NCI-H1105 treated with DMSO at 0.1 percent for 48 hours (cell line): ENCODE measurements around the gene RINL.
"Not testable (repeated sequence)": the region's sequence is repeated elsewhere in the genome, so short reads cannot be mapped to it uniquely, and the experiment has no call there.

Experiments used
- DNase-seq: peaks from one replicate; lab custom pipeline; 2025; lab: John Stamatoyannopoulos, UW

The RINL gene

DNA sequence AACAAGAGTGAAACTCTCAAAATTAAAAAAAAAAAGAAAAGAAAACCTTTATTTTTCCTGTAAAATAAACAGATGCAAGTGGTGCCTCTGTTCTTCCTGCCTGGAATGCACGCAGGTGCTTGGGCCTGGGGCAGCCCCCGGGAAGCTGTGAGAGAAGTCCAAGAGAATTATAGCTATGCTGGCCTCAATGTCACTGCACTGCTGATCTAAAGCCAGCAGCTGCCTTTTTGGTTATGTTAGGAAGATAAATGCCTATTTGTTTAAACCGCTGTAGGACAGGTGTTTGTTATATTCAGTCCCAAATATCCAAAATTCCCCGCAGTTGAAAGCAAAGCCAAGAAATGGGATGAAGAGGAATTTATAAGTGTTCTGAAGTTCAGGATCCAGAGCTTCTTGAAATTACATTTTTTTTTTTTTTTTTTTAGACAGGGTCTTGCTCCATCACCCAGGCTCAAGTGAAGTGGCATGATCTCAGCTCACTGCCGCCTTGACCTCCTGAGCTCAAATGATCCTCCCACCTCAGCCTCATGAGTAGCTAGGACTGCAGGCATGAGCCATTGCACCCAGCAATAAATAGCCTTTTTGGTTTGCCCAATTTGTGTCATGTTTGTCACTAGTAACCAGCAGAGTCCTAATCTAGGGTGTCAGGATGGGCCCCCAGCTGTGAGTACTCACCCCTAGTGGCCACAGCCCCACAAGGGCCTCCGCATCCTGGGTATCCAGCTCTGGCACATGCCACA lies 2.2 kb downstream of the RINL start:
- DNase-seq = no peak

DNA sequence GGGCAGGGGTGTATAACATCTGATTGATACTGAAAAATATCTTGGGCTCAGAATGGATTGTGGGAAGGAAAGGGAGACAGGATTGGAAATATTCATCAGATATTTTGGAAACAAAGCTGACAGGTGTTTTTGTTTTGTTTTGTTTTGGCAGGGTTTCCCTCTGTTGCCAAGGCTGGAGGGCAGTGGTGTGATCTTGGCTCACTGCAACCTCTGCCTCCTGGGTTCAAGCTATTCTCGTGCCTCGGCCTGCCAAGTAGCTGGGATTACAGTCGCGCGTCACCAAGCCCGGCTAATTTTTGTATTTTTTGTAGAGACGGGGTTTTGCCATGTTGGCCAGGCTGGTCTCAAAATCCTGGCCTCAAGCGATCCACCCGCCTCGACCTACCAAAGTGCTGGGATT lies 4.7 kb downstream of the RINL start:
- DNase-seq = not testable (repeated sequence)

DNA sequence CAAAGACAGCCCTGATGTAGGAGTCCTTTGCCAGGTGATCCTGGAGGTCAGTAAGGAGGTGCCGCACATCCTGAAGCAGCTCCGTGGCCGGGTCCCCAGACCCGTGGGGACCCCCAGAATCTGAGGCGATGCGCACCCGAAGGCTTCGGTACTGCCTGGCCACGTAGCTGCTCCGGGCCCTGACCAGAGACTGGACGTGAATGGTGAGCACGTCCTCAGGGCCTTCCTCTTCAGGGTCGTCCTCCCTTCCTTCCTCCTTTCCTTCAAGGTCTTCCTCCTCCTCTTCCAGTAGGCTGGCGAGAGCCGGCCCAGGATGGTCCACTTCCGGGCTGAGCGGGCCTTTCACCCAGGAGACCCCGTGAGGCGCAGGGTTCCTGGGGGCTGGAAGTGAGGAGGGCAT lies 7.5 kb downstream of the RINL start:
- no peak for DNase-seq

DNA sequence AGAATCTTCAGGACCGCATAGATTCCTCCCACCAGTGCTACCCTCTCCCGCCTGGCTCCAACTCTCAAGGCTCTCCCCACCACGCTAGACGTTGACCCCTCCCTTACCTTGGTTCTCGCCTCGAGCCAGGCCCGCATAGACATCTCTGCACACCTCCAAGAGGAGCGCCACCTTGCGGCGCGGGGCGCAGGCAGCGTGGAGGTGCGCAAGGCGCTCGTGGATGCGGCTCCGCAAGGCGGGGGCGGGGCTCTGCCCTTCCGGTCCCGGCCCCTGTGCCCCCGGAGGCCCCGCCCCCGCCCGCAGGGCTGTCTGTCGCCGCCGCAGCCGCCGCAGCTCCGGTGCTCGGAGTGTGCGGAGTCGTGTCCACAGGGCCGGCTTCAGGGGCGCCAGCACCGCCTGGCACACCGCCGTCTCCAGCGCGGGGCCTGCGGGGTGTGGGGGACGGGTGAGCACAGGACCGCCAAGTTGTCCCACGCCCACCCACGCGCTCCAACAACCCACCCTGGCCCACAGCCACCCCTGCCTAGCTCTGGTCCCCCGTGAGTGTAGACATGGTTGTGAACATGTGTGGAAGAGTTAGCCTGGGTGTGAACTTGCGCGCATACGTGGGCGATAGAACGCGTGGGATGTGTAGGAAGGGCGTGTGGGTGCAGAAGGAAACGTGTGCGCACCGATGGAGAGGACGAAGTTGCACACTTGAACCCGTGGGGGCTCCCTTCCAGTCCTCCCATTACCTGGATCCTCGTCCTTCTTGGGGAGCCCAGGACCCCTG lies 8.1 kb downstream of the RINL start:
- DNase-seq = peak; percentile 15

DNA sequence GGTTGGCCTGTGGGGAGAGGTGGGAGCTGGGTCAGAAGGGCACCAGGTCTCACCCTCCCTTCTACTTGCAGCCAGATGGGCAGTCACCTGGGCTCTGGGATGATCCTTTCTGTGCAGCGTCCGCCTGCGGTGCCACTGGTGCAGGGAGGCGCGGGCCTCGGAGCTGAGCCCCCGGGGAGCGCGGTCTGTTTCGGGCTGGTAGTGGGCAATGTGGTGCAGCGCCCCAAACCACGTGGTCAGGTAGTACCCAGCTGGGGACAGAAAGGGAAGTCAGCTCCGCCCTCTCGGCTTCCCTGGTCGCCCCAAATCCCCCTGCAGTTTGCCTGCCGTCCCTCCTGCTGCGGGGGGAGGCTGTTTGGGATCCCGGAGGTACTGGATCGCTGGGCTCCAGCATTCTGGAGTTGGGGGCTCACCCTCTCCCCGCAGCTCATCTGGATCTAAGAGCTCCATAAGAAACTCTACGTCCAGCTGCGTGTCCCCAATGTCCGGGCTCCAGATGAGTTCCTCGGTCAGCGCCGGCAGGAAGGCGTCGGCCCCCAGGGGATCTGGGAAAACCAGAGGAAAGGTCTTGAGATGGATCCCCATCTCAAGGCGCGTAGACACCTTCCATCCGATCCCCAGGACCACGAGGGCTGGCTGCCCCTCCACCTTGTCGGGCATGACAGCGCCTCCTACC lies 8.8 kb downstream of the RINL start:
- no peak for DNase-seq

DNA sequence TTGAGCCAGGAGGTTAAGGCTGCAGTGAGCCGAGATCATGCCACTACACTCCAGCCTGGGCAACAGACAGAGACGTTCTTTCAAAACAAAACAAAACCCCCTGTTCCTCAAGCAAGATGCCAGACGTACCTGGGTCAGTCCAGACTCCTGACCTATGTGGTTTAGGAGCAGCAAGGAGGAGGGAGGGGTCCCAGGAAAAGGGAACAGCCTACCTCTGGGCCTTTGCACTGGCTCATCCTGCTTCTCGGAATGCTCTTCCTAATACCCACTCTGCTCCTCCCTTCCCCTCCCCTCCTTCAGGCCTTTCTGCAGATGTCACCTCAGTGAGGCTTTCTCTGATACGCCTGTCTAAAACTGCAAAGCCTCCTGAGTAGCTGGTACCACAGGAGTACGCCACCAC lies 9.5 kb downstream of the RINL start:
- DNase-seq = no peak

DNA sequence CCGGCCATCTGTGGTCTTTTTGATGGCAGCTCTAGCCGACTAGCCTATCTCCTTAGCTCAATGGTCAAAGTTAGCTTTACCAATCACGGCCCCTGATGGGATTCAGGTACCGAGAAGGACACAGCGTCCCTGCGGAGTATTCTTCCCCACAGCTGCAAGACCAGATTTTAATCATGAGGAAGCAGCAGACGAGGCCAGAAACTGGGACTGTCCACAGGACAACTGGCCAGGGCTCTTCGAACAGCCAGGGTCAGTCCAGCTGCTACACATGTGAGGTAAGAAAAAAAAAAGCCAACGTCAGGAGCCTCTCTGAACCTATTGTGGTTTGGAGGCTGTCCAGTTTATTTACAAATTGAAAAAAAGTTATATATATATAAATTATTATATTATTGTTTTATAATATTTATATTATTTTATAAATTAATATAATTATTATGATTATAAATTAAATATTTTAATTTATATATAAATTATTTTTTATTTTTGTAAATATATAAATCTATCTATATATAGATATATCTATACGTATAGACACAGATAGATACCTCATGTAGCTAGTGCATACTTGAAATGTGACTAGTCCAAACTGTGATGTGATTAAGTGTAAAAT lies 10.8 kb downstream of the RINL start:
- no peak for DNase-seq

DNA sequence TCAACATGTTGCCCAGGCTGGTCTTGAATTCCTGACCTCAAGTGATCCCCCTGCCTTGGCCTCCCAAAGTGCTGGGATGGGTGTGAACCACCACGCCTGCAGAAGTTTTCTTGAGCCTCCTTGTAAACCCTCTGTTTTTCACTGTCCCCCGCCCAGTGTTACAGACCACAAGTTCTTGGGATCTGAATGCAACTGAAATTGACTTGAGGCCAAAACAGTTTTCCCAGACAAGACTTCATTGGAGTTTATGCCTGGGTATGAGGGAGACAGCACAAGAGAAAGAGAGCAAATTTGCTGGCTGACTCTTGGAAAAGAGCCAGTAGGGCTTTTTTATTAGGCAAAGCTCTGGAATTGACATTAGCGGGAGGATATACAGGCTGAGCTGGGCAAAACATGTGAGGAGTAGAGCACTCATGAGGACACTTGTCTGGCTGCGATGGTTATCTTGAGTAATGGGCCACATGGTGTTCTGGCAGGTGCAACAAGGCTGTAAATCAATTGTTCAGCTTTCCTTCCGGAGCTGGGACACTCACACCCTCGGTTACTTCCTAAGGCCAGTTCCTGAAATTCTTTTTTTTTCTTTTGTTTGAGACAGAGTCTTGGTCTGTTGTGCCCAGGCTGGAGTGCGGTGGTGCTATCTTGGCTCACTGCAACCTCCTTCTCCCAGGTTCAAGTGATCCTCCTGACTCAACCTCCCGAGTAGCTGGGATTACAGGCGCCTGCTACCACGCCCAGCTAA lies 15.6 kb downstream of the RINL start:
- DNase-seq = peak; percentile 98

DNA sequence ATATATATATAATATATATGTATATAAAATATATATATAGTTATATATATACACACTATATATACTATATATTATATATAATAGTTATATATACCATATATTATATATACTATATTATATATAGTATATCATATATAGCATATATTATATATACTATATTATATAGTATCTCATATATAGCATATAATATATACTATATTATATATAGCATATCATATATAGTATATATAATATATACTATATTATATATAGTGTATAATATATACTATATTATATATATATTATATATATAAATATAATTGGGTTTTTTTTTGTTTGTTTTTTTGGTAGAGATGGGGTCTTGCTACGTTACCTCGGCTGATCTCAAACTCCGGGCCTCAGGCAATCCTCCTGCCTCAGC lies 16.7 kb downstream of the RINL start:
- DNase-seq = no peak

DNA sequence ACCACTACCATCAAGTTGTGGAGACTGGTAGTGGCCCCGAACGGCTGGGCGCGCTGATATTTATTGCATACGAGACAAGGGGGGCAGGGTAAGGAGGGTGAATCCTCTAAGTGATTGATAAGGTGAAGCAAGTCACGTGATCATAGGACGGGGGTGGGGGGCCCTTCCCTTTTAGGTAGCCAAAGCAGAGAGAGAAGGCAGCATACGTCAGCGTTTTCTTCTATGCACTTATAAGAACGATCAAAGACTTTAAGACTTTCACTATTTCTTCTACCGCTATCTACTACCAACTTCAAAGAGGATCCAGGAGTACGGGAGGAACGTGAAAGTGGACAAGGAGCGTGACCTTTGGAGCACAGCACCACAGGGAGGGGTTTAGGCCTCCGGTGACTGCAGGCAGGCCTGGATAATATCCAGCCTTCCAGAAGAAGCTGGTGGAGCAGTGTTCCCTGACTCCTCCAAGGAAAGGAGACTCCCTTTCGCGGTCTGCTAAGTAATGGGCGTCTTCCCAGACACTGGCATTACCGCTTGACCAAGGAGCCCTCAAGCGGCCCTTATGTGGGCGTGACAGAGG lies 18.4 kb downstream of the RINL start:
- not testable (repeated sequence) for DNase-seq

DNA sequence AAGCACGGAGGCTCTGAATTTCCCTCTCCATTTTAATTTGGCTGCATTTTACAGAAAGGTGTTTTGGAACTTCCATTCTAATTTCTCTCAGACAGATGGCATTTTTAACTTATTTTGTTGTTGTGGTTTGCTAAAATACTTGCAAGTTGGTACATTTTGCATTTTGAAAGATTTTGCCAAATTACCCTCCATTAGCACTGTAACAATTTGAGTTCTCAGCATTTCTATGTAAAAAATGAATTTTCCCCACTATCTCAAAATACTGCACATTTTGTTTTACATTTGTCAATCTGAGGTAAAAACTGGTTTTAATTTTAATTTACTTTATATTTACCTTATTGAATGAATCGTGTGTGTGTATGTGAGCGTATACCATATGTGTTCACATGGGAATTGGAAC lies 21.3 kb downstream of the RINL start:
- DNase-seq = no peak

DNA sequence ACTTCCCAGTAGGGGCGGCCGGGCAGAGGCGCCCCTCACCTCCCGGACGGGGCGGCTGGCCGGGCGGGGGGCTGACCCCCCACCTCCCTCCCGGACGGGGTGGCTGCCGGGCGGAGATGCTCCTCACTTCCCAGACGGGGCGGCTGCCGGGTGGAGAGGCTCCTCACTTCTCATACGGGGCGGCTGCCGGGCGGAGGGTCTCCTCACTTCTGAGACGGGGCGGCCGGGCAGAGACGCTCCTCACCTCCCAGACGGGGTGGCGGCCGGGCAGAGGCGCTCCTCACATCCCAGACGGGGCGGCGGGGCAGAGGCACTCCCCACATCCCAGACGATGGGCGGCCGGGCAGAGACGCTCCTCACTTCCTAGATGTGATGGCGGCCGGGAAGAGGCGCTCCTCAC lies 22.3 kb downstream of the RINL start:
- not testable (repeated sequence) for DNase-seq

DNA sequence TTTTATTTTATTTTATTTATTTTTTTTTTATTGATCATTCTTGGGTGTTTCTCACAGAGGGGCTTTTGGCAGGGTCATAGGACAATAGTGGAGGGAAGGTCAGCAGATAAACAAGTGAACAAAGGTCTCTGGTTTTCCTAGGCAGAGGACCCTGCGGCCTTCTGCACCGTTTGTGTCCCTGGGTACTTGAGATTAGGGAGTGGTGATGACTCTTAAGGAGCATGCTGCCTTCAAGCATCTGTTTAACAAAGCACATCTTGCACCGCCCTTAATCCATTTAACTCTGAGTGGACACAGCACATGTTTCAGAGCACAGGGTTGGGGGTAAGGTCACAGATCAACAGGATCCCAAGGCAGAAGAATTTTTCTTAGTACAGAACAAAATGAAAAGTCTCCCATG lies 23.1 kb downstream of the RINL start:
- not testable (repeated sequence) for DNase-seq

DNA sequence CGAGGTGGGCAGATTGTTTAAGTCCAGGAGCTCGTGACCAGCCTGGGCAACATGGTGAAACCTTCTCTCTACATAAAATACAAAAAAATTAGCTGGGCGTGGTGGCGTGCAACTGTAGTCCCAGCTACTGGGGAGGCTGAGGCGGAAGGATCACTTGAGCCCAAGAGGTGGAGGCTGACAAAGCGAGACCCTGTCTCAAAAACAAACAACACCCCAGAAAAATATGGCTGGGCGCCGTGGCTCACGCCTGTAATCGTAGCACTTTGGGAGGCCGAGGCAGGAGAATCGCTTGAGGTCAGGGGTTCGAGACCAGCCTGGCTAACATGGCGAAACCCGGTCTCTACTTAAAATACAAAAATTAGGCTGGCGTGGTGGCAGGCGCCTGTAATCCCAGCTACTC lies 24.9 kb downstream of the RINL start:
- no peak for DNase-seq

DNA sequence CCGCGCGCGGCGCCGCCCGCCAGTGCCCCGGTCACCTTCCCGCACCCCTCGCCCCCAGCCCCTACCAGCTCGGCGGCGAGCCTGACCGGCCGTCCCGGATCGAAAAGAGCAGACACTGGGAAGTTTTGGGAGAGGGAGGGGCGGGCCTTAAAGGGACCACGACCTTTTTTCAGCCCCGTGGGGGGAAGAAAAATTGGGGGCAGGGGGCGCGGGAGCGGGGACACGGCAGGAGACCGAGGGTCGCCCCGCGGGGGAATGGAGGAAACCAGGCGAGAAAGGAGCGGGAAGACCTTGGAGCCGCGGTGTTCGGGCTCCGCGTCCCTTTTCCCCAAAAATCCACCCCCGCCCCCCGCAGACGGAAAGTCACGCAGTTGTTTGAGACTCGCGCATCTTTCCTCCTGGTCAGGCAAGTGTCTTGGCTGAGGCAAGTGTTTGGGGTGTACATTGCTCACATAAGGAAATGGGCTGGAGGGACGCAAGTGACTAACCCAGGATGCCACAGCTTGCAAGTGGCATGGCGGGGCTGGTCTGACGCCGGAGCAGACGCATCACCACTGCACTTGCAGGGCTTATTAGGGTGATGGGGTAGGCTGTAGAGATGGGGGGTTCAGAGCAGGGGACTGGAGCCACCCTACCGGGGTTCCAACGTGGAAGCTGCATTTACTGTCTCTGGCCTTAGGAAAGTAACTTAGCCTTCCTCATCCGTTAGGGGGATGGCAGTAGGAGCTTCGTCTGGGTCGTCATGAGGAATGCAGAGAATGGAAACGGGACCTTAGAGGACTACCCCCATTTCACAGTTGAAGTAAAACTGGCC lies 25.6 kb downstream of the RINL start:
- DNase-seq = no peak

DNA sequence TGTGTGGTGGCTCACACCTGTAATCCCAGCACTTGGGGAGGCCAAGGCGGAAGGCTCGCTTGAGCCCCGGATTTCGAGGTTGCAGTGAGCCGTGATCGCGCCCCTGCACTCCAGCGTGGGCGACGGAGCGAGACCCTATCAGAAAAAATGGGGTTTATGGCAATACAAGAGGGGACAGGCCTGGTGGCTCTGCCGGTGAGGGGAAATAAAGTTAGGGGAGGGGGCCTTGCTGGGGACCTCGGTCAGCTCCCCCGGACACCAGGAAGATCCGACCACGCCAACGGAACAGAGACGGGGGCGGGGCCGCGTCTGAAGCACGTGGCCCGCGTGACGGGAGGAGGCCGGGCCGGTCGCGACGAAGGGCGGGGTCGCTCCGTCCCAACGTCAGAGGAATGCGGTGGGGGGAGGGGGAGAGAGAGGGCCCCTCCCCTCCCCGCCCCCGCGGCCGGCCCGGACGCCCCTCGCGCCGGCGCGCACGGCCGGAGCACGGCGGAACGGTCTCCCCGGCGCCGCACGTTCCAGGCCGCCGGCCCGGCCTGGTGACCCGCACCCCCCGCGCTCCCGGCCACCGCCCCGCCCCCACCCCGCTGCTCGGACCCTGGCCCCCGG lies 26.3 kb downstream of the RINL start:
- DNase-seq = peak; percentile 69

DNA sequence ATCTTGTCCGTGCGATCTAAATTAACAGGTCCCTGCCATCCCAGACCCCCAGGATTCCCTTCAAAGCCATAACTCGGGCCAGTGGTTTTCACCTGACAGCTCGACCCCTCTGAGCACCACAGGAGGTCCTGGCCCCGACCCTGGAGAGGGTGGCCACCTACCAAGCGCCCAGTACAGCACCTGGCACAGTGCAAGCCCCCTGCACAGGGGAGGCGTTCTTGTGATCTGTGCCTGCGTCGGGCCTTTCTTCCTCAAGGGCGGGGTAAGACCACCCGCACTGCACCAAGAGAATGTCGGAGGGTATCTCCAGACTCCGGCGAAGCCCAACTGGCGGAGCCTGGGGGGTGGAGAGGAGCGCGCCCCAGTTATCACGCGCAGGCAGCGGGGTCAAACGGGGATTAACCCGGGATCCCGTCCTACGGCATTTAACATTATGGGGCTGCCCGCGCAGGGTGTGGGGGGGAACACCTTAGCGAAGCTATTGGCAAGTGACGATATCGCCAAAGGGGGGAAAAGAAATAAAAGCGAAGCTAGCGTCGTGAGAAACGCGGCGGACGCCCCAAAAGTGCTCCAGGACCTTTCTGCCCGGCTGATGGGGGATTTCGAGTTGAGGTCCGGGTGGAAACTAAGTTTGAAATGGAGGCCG lies 27.0 kb downstream of the RINL start:
- DNase-seq = no peak

DNA sequence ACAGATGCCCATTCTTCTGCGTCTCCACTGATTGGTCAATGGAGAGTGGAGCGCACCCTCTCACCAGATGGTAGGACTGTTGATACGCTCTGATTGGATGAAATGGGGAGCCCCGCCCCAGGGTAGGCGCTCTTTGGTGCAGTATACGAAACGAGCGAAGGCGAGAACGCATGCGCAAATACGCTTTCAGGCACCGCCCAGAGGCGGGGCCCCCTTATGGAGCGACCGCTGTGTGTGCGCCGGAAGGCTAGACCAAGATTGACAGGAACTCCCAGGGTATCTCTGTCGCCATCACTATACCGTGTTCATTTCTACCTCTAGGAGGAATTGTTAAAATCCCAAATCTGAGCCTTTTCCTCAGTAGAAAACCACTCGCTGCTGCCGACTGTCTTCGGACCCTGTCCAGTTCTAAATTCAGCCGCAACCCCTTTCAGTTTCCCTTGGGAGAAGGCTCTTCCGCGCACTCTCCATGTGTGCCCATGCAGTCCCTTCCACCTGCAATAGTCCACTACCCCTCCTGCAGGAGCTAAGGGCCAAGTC lies 27.6 kb downstream of the RINL start:
- no peak for DNase-seq

DNA sequence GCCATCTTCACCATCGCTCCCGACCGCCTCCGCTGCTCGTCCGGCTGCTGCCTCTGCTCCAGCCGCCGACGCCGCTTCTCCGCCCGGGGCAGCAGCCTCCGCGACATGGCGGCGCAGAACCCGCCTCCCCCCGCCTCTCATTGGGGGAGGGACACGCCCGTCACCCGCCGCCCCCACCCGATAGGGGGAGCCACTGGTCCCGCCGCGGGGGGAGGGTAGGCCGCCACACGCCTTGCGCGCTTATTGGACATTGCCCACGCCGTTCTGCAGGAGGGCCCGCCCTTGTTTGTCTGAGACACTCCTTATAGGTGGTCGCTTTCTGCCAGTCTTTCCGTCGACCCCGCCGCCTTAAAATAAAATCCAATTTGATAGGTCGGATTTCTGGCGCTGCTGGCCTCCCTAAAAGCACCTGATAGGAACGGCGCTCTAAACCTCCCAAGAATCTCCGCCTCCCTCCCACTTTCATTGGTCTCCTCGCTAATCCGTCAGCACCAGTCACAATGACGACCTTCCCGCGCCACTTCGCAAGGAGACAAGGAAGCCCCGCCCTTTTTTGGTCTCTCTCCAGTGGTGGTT lies 28.1 kb downstream of the RINL start, which contains the start of gene HNRNPL:
Gene HNRNPL (minus strand): TSS at position 127 of the 576 bp plus-strand sequence. CDS start 20 bp downstream, at position 107.
- DNase-seq = peak; percentile 100
